HepG2 (cell line): ENCODE measurements around the gene FN1. TPM values are rescaled to one million over a fixed set of nuclear protein-coding genes. Genes with fewer than 3 reads are reported as not detected.

Experiments
- ARNT2 ChIP-seq: sonication (generic); formaldehyde crosslinking; IDR thresholded peaks from 2 replicates; pipeline ENCODE4 v1.8.0; 2022; ENCODE audit warnings: mild to moderate bottlenecking, low read depth, missing genetic modification reagents, moderate library complexity
- FIP1L1 ChIP-seq: fragments of 200-400 bp; formaldehyde crosslinking; IDR thresholded peaks from 2 replicates; pipeline ENCODE4 v1.6.1; 2018; ENCODE audit warnings: low read depth, mild to moderate bottlenecking, low read length, moderate library complexity, borderline replicate concordance; ENCODE audit not compliant: insufficient read depth
- FOXK1 ChIP-seq: sonication (generic); formaldehyde crosslinking; IDR thresholded peaks from 2 replicates; pipeline ENCODE4 v1.4.0; 2020; ENCODE audit warnings: low read depth, missing genetic modification reagents, borderline replicate concordance
- GATAD2A ChIP-seq: IDR thresholded peaks from 2 replicates; pipeline ENCODE4 v1.6.1; 2016
- GPN1 ChIP-seq: sonication (generic); formaldehyde crosslinking; IDR thresholded peaks from 2 replicates; pipeline ENCODE4 v1.5.1; 2020; ENCODE audit warnings: missing genetic modification reagents, borderline replicate concordance
- JUND ChIP-seq: sonication (generic); formaldehyde crosslinking; IDR thresholded peaks from 2 replicates; pipeline ENCODE4 v1.8.0; 2022; ENCODE audit warnings: mild to moderate bottlenecking, missing genetic modification reagents
- MTF1 ChIP-seq: sonication (generic); formaldehyde crosslinking; IDR thresholded peaks from 2 replicates; pipeline ENCODE4 v1.5.0; 2020; ENCODE audit warnings: missing genetic modification reagents
- ONECUT2 ChIP-seq: sonication (generic); formaldehyde crosslinking; IDR thresholded peaks from 2 replicates; pipeline ENCODE4 v1.4.0; 2020; ENCODE audit warnings: missing genetic modification reagents
- PBX2 ChIP-seq: IDR thresholded peaks from 2 replicates; pipeline ENCODE4 v1.6.1; 2016; ENCODE audit warnings: control low read depth
- POLR2A ChIP-seq, 2 experiments: IDR thresholded peaks; 2 replicates each; pipeline ENCODE4 v1.6.1; 2011; ENCODE audit warnings: low read depth in 2 of 2, low read length in 2 of 2, mild to moderate bottlenecking in 1 of 2, moderate library complexity in 1 of 2; ENCODE audit not compliant: insufficient read depth in 1 of 2
- SAP130 ChIP-seq: IDR thresholded peaks from 2 replicates; pipeline ENCODE4 v1.6.1; 2016; ENCODE audit warnings: low read depth
- TFAP4 ChIP-seq: sonication (generic); IDR thresholded peaks from 2 replicates; pipeline ENCODE4 v1.6.1; 2016; ENCODE audit warnings: low read depth, borderline replicate concordance
- ZBTB43 ChIP-seq: sonication (generic); formaldehyde crosslinking; conservative IDR thresholded peaks from 2 replicates; pipeline ENCODE4 v1.4.0; 2020; ENCODE audit warnings: missing genetic modification reagents
- ZBTB7A ChIP-seq: sonication (generic); formaldehyde crosslinking; IDR thresholded peaks from 2 replicates; pipeline ENCODE4 v1.8.0; 2022; ENCODE audit warnings: mild to moderate bottlenecking, missing genetic modification reagents
- ZKSCAN1 ChIP-seq: fragments of 150-350 bp; IDR thresholded peaks from 2 replicates; pipeline ENCODE4 v1.6.1; 2014; ENCODE audit warnings: low read length
- ZNF251 ChIP-seq: sonication (generic); formaldehyde crosslinking; IDR thresholded peaks from 2 replicates; pipeline ENCODE4 v1.9.0; 2021; ENCODE audit warnings: mild to moderate bottlenecking, missing genetic modification reagents
- ZNF34 ChIP-seq: sonication (generic); formaldehyde crosslinking; IDR thresholded peaks from 2 replicates; pipeline ENCODE4 v1.4.0; 2020; ENCODE audit warnings: mild to moderate bottlenecking, missing genetic modification reagents, borderline replicate concordance
- ZNF446 ChIP-seq: sonication (generic); formaldehyde crosslinking; IDR thresholded peaks from 2 replicates; pipeline ENCODE4 v1.5.0; 2020; ENCODE audit warnings: mild to moderate bottlenecking, missing genetic modification reagents
- ZNF513 ChIP-seq: sonication (generic); formaldehyde crosslinking; conservative IDR thresholded peaks from 2 replicates; pipeline ENCODE4 v1.5.0; 2020; ENCODE audit warnings: missing genetic modification reagents
- ZNF580 ChIP-seq: IDR thresholded peaks from 2 replicates; pipeline ENCODE4 v1.6.1; 2016; ENCODE audit warnings: low read depth, borderline replicate concordance
- ZNF589 ChIP-seq: sonication (generic); formaldehyde crosslinking; conservative IDR thresholded peaks from 2 replicates; pipeline ENCODE4 v1.8.0; 2022; ENCODE audit warnings: mild to moderate bottlenecking, moderate library complexity, missing genetic modification reagents
- ZNF639 ChIP-seq: conservative IDR thresholded peaks from 2 replicates; pipeline ENCODE4 v1.6.1; 2018; ENCODE audit warnings: missing genetic modification reagents
- ZNF746 ChIP-seq: sonication (generic); formaldehyde crosslinking; IDR thresholded peaks from 2 replicates; pipeline ENCODE4 v1.8.0; 2022; ENCODE audit warnings: mild to moderate bottlenecking, missing genetic modification reagents
- polyA plus RNA-seq, 8 experiments: library from polyadenylated mRNA; depleted of rRNA in 3 of 8; stranded (reverse) in 7 of 8; unstranded in 1 of 8; fragments of >200 nt; fragmentation: Illumina TruSeq in 4 of 8; extraction: Trizol in 4 of 8; gene quantifications; 2 replicates each; pipeline versions ENCODE4 v1.2.1 to v1.2.3, GENCODE V29; 2011 to 2016; ENCODE audit warnings: low read depth in 4 of 8, missing spikeins in 1 of 8, mixed read lengths in 1 of 8; ENCODE audit not compliant: insufficient read depth in 1 of 8
- total RNA-seq, 5 experiments: library from RNA; depleted of rRNA; stranded (reverse); fragments of >200 nt; fragmentation: Illumina TruSeq; extraction: Trizol; gene quantifications; 2 replicates each; pipeline ENCODE4 v1.2.3, GENCODE V29; 2016; ENCODE audit warnings: low read depth in 1 of 5

The FN1 gene
- total and polyA plus RNA-seq, 2 of the 13 experiments (the other 11 are each of a cell fraction or from before 2014, with no cell fraction given), result 1,847 to 6,471 TPM

GRCh38 chr2:215358891-215359575 is 76.8 kb downstream of the FN1 start (continued):
- no peak; the same call in none of the 2 replicates for TF ChIP-seq FIP1L1
- TF ChIP-seq FOXK1 (CRISPR knock-in tag), result no peak
- peak; percentile 67 to 70 for TF ChIP-seq POLR2A (IDR thresholded peaks at IDR 0.05; ENCODE audit: insufficient read depth in 1 of 2, low read depth in 2 of 2, low read length in 2 of 2)
- TF ChIP-seq PBX2, result no peak
- TF ChIP-seq MTF1 (CRISPR knock-in tag), result no peak
- TF ChIP-seq GATAD2A (CRISPR knock-in tag), result no peak
- TF ChIP-seq ZKSCAN1, result no peak
- TF ChIP-seq ONECUT2 (CRISPR knock-in tag), result no peak
- TF ChIP-seq ZNF746 (CRISPR knock-in tag), result no peak; the same call in 1 of the 2 replicates
- no peak for TF ChIP-seq TFAP4
- no peak for TF ChIP-seq GPN1
- TF ChIP-seq ZNF589 (CRISPR knock-in tag), result no peak
- TF ChIP-seq ZNF446, result no peak
- no peak for TF ChIP-seq ZNF513 (CRISPR knock-in tag)
- TF ChIP-seq SAP130 (CRISPR knock-in tag), result no peak
- TF ChIP-seq JUND (CRISPR knock-in tag), result no peak
- no peak for TF ChIP-seq ZNF34 (CRISPR knock-in tag)
- TF ChIP-seq ARNT2 (CRISPR knock-in tag), result 0 out of 2 replicates have a peak, but pooled peaks have one; percentile 15
- no peak for TF ChIP-seq ZBTB43
- TF ChIP-seq ZNF639 (CRISPR knock-in tag), result no peak
- TF ChIP-seq ZBTB7A (CRISPR knock-in tag), result no peak
- TF ChIP-seq ZNF251, result no peak
- TF ChIP-seq ZNF580 (CRISPR knock-in tag), result no peak
